ENCODE results near the gene ZC3H7B.

GRCh38 chr22:41305646-41306045 is 4.3 kb downstream of the ZC3H7B start:
- TF ChIP-seq, protein P1, sequence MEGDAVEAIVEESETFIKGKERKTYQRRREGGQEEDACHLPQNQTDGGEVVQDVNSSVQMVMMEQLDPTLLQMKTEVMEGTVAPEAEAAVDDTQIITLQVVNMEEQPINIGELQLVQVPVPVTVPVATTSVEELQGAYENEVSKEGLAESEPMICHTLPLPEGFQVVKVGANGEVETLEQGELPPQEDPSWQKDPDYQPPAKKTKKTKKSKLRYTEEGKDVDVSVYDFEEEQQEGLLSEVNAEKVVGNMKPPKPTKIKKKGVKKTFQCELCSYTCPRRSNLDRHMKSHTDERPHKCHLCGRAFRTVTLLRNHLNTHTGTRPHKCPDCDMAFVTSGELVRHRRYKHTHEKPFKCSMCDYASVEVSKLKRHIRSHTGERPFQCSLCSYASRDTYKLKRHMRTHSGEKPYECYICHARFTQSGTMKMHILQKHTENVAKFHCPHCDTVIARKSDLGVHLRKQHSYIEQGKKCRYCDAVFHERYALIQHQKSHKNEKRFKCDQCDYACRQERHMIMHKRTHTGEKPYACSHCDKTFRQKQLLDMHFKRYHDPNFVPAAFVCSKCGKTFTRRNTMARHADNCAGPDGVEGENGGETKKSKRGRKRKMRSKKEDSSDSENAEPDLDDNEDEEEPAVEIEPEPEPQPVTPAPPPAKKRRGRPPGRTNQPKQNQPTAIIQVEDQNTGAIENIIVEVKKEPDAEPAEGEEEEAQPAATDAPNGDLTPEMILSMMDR (conservative IDR thresholded peaks at IDR 0.05; ENCODE audit: low read depth in 2 of 2), result no peak
- TF ChIP-seq NANOG (IDR thresholded peaks at IDR 0.05; ENCODE audit: borderline replicate concordance) (no peak), ZNF114 (CRISPR knock-in tag; IDR thresholded peaks at IDR 0.05) (no peak), POLR2AphosphoS5 (IDR thresholded peaks at IDR 0.05; ENCODE audit: low read depth) (no peak), EZH2 (IDR thresholded peaks at IDR 0.05; ENCODE audit: low read depth, unreplicated experiment) (no peak), JUNB (IDR thresholded peaks at IDR 0.05; ENCODE audit: unreplicated experiment) (no peak), EZH2phosphoT487 (IDR thresholded peaks at IDR 0.05; ENCODE audit: unreplicated experiment) (no peak), REST (IDR thresholded peaks at IDR 0.05; ENCODE audit: unreplicated experiment) (no peak), ETS1 (IDR thresholded peaks at IDR 0.05) (no peak), CREB1 (CRISPR knock-in tag; IDR thresholded peaks at IDR 0.05; ENCODE audit: low read depth) (no peak)
